Measurements from ENCODE around the gene DLGAP4.
"Not testable (repeated sequence)": the region's sequence is repeated elsewhere in the genome, so short reads cannot be mapped to it uniquely, and the experiment has no call there.

The DLGAP4 gene

GRCh38 chr20:36461600-36462439 lies 155.7 kb downstream of the DLGAP4 start:
- peak; percentile 39 for DNase-seq

DNA sequence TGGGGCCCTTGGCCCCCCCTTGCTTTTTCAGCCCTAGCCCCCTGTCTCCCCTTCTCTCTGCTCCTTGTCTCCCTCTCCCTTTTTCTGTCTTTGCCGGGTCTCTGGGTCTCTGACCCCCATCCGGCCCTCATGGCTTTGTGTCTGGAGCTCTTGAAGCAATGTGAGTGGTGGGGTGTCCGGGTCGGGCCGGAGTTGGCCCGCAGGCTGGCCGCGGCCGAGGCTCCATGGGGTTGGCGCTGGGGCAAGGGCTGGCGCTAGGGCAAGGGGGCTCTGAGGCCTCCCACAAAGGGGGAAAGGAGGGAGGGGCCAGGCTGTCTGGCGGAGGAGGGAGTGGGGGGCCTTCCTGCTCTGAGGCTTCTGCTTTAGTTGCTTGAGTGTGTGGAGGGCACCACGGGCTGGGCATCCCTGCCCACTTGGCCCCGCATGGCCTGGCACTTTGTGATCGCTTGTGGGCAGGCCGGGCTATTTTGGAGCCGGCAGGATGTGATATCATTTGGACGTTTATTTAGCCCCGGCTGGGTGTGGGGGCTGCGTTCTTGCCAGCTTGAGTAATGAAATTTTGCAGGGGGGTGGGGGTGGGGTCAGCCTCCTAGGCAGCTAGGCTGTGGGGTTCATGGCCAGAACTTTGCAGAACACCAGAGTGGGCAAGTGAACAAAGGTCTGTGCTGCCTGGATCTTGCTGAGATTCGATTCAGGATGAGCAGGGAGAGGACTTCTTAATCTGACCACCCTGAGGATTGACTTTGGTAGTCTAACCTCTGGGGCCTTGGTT lies 156.5 kb downstream of the DLGAP4 start:
- DNase-seq, result no peak

GRCh38 chr20:36463212-36464061 lies 157.3 kb downstream of the DLGAP4 start:
- no peak for DNase-seq

- DNase-seq, result no peak
These were observed 159.3 kb downstream of the DLGAP4 start for GRCh38 chr20:36465109-36466080.

GRCh38 chr20:36466089-36466488 lies 159.9 kb downstream of the DLGAP4 start:
- no peak for DNase-seq

DNA sequence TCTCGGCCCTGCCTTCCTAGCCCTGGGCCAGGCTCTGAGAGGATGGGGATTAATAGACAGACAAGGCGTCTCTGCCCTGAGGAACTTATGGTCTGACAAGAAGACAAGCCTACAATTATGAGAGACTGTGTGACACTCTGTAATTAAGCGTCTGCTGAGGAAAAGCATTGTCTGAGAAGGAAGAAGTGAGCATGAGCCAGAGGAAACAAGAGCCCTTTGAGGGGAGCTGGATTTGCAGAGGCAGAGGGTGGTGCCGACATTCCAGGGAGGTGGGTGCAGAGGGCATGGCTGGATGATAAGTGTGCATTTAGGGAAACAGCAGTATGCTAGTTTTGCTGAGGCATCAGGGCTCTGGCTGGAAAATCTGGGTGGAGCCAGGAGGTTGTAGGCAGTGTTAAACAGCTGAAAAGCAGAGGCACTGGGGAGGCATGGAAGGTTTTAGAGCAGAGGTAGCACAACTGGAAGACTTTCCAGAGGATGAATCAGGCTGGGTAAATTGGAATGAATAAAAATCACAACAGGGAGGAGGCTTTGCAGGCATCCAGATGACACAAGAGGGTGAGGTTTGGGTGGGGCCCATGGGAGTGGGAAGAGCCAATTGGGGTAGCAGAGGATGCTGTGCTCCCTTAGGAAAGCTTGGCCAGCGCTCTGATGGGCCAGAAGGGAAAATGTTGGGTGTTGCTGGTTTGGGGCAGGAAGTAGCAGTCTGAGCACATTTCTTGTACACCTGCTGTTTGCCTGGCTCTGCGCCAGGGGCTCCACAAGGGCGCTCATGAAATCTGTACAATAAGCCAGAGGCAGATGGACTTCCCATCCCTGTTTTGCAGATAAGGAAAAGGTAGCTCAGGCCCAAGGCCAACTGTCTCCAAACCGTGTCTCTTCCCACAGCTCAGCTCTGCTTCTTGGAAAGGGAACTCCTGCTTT lies 161.2 kb downstream of the DLGAP4 start:
- peak; percentile 35 for DNase-seq

GRCh38 chr20:36468149-36469000 lies 162.2 kb downstream of the DLGAP4 start:
- no peak for DNase-seq

GRCh38 chr20:36469973-36470372 lies 163.8 kb downstream of the DLGAP4 start:
- no peak for DNase-seq

- DNase-seq, result no peak
These were observed 165.9 kb downstream of the DLGAP4 start for GRCh38 chr20:36471885-36472636.

GRCh38 chr20:36472637-36473090 lies 166.5 kb downstream of the DLGAP4 start:
- peak; percentile 26 for DNase-seq

DNA sequence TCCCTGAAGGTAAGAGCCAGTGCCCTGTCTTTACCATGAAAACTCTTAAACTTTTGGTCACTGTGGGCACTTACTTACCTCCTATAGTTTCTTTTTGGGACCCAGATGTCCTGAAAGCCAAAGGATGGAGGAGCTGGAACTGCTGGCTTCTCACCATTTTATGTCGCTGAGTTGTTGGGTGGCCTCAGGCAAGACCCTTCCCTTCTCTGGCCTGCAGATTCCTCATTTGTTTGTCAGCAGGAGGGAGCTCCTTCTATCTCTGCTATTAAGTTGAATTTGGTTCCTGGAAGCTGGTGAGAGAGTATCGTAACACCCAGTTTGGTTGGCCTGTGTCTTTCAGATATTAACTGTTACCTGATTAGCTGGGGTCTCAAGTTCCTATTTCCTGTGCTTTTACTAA lies 167.0 kb downstream of the DLGAP4 start:
- DNase-seq, result no peak

- no peak for DNase-seq
These were observed 168.4 kb downstream of the DLGAP4 start for GRCh38 chr20:36474563-36474962.

- not testable (repeated sequence) for DNase-seq
These were observed 168.9 kb downstream of the DLGAP4 start for GRCh38 chr20:36475054-36475453.

DNA sequence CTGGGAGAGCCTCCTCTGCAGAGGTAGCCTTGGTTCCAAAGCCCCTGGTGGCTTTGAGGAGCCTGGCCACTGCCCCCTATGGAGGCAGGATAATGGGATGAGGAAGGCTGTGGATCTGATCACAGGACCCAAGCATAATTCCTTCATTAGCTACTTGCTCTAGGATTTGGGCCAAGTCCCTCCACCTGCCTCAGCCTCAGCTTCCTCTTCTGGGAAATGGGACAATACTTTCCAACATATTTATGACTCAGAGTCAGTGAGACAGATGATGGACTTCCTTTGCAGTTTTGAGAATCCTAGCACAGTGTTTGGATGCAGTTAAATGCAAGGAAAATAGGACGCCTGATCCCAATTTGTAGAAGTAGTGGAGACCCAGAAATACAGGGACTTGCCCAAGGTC lies 171.3 kb downstream of the DLGAP4 start:
- no peak for DNase-seq

GRCh38 chr20:36478137-36478905 lies 172.2 kb downstream of the DLGAP4 start:
- no peak for DNase-seq

DNA sequence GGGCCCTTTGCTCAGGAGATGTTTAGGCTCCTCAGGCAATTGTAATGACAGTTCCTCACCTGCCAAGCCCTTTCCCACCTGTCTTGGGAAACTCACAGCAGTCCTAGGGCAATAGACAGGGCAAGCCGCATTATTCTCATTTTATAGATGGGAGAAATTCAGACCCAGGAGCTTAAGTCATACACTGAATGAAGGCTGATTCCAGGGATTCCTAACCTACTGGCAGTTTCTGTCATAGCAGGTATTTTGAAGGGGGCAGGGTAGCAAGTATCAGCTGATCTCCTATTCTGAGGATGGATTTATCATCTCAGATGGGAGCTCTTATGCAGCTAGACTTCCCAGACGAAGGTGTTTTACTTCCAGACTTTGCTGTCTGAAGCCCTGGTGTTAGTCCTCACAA lies 173.8 kb downstream of the DLGAP4 start:
- DNase-seq, result no peak

- no peak for DNase-seq
These were observed 174.4 kb downstream of the DLGAP4 start for GRCh38 chr20:36480456-36481048.
